T-helper 2 cell treated with Interferon-gamma antibody and Interleukin-4, amounts not matched to agents 100 ng/mL and 5 ng/mL, for 36 hours (primary cell): Measurements from ENCODE around the gene JAM3. TPM values are rescaled to one million over a fixed set of nuclear protein-coding genes. Genes with fewer than 3 reads are reported as not detected.
"Not testable (repeated sequence)": the region's sequence is repeated elsewhere in the genome, so short reads cannot be mapped to it uniquely, and the experiment has no call there.

ENCODE experiments used
- intact Hi-C: fragments of 100-400 bp; cut with micrococcal nuclease; formaldehyde crosslinking; loops from one replicate; pipeline ENCODE4 v1.15.1; 2023
- total RNA-seq: library from RNA; stranded (reverse); gene quantifications from 2 replicates; pipeline ENCODE4 v1.2.3, GENCODE V29; 2022

Gene JAM3
- total RNA-seq, 1 donor from 2014 or later = 1.7 TPM

DNA sequence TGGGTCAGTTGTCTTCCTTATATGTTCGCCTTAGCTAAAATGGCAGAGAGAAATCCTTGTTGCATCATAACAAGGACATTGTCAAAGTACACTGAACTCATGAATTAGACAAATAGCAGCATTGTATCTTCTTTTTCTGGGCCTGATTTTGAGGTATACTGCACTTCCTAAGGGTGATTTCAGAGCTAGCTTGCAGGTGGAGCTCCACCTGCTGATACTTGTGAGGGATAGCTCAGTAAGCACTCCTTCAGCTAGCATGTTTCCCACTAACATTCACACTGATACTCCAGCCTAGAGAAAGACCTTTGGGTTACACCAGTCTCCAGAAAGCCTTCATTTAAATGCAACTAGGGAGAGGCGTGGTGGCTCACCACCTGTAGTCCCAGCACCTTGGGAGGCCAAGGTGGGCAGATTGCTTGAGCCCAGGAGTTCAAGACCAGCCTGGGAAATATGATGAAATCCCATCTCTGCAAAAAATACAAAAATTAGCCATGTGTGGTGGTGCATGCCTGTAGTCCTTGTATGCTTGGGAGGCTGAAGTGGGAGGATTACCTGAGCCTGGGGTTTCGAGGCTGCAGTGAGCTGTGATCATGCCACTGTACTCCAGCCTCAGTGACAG lies 29.8 kb downstream of the JAM3 start:
- intact Hi-C loops = loop anchor here (1.0 to 2.0 kb wide), 2 partner anchors 48 to 170 kb away; no protein-coding TSS in a partner anchor

DNA sequence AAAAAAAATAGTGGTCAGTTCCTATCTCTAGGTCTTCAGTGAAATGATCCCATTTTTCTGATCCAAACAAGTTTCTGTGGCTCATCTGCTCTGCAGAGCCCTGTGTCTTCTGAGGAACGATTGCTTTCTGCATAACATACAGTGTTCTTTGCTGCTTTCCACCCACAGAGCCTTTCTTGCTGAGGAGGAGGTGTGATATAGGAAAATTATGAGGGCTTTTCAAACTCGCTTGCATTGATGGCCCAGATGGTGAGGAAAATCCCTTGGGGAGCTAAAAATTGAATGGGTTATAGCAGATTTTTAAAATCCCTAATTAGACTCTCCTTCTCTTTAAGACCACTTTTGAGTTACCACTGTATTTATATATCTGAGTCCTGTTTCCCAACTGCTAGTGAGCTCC lies 31.3 kb downstream of the JAM3 start:
- intact Hi-C loops = no loop called here

DNA sequence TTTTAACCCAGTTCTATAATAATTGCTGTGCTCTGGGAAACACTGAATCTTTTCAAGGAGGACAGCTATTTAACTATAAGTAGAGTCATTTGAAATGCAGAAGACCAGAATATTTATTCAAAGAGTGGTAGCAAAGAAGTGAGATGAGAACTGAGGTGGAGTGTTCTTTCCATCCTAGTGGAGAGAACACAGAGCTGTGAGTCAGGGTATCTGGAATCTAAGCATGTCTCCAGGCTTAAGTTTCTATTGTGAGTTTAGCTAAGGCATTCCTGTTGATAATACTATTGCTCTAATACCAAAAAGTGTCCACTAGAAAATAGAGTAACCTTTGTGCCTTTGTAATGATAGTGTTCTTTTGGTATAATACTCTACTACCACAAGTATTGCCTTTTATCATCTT lies 32.4 kb downstream of the JAM3 start:
- intact Hi-C loops = no loop called here

DNA sequence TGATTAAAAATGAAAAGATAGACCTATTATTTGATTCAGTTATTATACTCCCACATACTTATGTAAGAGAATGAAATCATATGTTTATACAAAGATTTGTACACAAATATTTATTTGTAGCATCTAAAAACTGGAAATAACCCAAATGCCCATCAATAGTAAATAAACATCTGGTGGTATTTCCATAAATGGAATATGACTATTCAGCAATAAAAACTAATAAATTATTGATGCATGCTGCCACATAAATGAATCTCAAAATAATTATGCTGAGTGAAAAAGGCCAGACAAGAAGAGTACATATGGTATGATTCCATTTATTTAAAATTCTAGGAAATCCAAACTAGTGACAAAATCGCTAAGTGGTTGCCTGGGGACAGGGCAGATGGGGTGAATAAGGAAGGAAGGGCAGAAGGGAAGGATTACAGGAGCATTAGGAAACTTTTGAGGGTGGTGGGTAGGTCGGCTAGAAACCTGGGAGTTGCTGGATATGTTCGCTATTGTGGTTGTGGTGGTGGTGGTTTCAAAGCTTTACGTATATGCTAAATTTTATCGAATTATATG lies 41.5 kb downstream of the JAM3 start:
- intact Hi-C loops = no loop called here

DNA sequence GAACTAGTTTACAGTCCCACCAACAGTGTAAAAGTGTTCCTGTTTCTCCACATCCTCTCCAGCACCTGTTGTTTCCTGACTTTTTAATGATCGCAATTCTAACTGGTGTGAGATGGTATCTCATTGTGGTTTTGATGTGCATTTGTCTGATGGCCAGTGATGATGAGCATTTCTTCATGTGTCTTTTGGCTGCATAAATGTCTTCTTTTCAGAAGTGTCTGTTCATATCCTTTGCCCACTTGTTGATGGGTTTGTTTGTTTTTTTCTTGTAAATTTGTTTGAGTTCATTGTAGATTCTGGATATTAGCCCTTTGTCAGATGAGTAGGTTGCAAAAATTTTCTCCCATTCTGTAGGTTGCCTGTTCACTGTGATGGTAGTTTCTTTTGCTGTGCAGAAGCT lies 44.9 kb downstream of the JAM3 start:
- intact Hi-C loops = not testable (repeated sequence)

DNA sequence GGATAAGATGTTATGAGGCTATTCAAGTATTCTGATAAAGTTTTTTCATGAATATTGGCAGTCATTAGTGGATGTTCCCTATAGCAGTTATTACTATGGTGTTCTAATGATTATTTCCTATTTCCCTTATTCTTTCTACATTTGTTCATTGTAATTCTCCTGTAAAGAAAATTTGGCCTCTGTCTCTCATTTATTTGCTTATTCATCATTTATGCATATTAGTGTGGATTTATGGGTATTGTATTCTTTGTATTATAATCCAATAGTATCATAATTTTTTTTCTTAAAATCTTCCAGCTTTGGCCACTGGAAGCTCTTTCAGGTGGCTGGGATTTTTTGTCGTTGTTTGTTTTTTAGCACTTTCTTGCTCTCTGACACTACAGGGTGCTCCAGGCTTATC lies 47.3 kb downstream of the JAM3 start:
- intact Hi-C loops = no loop called here

DNA sequence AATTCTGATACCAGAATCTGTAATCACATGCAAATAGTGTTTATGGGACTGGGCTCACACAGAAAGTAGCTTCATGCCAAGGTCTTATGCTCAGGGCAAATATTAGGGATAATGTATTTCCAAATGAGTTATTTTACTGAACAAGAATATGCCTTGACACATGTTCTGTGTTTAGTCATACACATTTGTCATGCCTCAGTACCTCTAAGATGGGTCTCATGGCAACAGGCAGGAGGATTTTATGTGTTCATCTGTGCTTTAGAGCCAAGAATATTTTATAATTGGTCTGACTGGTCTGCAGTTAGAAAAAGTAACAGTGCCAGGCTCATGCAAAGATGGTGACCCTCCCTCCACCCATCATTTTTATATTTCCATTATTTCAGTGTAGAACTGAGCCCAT lies 49.1 kb downstream of the JAM3 start:
- intact Hi-C loops = no loop called here

DNA sequence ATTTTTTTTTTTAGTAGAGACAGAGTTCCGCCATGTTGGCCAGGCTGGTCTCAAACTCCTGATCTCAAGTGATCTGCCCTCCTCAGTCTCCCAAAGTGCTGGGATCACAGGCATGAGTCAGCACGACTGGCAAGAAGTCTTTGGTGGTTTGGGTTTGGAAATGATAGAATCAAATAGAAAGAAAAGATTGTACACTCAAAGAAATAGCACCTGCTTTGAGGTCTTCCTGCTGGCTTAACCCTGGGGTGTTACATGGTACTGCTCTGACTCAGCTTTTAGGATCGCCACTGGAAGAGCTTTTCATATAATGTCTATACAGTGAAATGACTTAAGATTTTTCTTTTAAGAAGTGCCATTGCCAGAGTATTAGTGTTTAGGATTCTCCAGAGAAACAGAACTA lies 50.2 kb downstream of the JAM3 start:
- intact Hi-C loops = no loop called here

DNA sequence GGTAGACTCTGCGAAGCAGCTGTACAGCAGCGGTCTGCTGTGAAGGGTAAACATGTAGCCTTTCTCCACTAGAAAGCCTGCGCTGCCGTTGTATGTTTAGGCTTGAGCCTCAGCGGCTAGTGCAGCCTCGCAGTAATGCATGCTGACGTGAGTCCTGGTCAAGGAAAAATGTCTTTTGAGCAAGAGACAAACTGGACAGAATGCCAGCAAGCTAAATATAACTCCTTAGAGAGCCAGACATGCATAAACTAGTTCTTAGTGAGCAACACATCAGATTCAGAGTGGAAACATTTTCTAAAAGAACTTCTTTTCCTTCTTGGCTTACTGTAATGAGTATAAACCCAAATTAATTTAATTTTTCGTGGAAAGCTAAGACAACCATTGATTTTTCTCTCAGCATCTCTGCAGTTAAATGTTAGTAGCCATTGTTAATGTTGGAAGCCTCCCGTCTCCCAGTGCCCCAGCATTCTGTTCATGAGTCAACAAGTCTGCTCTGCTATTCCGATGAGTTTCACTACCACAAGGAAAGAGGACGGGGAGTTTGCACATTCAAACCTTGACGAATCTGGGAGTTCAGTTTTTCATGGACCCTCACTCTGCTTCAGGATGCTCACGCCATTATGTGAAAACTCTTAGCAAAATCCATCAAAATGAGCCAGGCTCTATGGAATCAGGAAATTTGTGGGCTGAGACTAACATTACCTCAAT lies 51.4 kb downstream of the JAM3 start:
- intact Hi-C loops = no loop called here

DNA sequence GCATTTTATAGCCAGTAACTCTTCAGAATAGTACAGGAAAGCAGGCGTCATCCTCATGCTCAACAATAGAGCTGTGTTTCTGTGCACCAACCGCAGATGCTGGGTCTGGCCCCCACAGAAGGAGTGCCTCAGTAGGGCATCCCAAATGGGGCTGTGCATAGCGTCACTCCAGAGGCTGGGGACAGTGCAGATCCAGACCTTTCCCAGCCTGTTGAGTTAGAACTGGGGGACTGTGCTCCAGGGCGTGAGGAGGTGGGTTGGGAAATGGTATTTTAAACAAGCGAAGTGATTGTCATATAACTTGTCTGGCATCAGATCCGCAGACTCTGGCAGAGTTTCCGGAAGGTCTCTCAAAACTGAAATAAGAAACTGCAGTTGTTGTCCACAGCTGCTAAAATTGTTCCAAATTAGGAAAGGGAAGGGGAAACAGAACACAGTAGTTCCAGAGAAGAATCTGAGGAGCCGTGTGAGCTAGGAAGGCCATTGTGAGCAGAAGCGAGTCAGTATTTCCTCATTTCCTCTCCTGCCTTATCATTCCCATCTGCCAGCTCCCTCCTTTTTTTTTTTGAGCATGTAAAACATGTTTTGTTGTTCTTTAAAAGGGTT lies 52.2 kb downstream of the JAM3 start:
- intact Hi-C loops = no loop called here

DNA sequence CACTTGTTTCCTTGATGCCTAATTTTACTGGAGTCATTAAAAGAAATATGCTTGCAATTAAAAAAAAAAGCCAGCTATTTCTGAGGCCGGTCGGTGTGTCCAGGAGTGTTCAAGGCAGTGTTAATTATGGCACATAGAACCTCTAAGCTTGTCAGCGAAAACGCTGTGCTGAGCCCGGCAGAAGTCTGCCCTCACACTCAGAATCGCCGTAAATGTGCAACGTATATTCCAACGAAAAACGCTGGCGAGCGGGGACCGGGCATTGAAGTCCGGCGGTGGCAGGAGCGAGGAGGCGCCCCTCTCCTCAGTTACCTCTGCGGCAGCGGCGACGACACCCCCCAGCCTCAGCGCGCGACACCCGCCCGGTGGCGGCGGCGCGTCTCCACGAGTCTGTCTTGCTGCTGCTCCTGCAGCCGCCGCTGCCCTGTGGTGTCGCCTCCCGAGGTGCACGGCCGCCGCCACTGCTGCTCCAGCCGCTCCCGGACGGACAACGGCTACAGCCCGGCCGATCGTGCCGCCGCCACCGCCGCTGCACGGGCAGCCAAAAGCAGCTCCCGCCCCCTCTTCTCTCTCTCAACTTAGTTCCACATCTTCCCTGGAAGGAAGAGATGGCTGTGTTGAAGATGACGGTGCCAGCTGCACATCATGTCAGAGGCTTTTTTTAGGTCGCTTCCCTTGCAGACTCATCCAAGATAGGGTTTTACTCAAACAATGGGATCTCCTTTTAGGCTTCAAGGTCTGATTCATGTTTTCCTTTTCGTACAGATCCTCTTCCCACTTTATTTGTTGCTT lies 56.0 kb downstream of the JAM3 start:
- intact Hi-C loops = no loop called here

DNA sequence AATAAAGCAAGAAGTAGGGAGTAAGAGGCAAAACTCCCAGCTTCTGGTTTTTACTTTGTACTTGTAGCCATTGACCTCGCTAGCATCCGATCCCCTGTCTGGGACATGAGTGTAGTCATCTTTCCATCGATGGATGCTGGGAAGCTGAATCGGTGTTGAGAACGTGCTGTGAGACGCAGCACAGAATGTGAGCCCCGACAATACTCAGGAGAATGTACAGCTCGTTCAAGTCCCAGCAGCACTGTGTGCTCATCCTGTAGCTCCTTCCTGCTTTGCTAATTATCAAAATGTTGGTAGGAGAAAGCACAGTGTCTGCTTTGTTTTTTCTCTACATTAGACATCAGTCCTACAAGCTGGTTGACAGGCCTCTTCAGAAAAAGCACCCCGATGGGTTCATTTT lies 56.6 kb downstream of the JAM3 start:
- intact Hi-C loops = no loop called here

DNA sequence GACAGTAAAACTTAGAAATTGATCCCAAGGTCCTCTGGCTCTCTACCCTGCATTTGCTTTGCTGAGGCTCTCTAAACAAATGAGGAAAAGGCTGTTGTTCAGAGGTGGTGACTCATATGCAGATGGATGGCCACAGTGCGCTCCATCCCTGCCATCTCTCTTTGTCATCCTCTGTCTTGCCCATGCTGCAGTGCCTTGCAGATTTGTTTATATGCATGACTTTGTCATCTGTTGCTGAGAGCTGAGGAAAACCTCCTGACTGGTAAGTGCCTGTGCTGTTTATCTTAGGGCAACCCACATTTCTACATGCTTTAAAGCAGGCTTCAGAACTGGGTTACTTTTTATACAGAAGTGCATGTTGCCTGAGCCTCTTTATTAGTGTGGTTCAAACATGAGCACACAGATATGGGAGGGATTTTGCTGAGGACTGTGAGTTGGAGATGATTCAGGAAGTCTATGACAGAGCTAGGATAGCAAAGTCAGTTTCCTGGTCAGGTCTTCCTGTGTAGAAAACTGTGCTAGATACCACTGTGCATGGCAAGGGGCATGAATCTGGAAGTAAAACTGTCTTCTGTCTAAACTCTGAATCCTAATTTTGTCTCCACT lies 57.4 kb downstream of the JAM3 start:
- intact Hi-C loops = no loop called here

DNA sequence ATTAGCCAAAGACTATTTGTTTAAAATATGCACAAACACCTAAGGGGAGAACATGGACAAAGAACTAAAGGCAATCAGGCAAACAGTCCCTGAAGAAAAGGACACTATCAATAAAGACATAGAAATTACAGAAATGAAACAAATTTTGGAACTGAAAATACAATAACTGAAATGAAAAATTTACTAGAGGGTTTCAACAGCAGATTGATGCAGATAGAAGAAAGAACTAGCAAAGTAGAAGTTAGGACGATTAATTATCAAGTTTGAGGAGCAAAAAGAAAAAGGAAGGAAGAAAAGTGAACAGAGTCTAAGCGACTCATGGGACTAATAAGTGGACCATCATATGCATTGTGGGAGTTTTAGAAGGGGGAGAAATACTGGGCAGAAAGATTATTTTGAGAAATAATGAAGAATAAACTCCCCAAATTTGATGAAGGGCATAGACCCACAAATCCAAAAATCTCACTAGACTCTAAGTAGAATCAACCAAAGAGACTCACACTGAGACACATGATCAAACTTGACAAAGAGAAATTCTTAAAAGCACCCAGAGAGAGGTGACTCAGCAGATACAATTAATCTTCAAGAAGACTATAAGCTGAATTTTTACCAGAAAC lies 62.9 kb downstream of the JAM3 start:
- intact Hi-C loops = no loop called here

DNA sequence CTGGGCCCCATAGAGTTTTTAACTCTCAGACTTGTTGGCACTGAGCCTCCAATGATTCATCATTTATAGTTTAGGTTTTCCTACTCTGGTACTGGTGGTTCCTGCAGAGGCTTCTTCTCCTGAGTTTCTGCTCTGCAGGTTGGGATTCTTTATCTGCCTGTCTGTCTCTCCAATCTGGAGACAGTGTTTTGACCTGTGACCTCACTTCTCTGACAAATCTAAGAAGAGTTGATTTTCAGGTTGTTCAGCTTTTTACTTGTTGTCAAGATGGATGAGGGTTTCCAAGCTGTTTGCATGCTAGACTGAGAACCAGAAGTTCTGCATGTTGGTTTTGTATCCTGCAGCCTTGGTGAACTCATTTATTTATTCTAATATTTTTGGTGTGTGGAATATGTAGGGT lies 63.9 kb downstream of the JAM3 start:
- intact Hi-C loops = no loop called here

DNA sequence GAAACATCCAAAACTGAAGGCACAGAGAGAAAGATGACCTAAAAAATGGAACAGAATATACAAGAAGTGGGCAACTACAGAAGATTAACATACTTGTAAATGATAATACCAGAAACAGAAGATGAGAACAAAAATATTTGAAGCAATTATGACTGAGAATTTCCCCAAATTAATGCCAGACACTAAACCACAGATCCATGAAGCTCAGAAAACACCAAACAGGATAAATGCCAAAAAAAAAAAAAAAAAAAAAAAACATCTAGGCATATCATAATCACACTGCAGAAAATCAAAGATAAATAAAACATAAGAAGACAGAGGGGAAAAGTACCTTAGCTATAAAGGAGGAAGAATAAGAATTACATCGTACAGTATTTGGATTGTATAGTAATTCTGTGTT lies 65.3 kb downstream of the JAM3 start:
- intact Hi-C loops = no loop called here

DNA sequence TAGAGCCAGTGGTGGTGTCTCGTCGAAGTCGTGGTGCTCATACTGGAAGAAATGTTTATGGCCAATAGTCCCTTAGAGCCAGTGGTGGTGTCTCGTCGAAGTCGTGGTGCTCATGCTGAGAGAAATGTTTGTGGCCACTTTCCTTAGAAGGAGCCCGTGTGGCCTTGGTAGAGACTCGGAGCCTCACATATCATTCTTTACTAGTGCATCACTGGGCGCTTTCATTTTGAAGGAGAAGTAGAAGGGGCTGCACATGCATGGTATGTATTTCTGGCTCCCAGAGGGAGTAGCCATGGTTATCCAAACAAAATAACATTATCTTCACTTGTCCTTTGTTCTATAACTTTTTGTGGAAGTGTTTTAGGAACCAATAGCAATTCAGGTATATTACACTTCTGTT lies 69.5 kb downstream of the JAM3 start:
- intact Hi-C loops = no loop called here

DNA sequence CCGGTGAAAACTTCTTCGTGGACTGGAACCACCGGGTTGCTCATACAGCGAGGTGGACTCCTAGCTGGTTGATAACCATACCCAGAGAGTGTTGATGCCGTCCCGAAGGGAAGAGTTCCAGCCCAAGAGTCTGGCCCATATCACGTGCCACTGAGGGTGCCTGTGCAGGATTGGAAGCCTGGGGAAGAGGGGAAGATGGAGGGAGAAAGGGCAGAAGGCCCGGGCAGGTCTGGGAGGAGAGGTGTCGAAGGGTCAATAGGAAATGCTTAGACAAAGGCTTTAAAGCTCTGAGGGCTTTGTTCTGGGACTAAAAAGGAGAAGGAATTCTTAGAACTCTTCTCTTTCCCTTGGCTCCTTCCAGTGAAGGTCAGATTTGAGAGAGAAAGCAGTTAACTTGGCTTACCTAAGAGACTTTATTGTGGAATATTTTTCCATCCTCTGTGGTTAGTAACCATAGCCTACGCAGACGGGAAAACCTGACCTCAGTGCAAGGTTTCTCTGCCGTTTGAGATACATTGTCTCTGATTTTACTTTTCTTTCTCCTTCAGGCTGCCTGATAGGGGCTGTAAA lies 70.5 kb downstream of the JAM3 start:
- intact Hi-C loops = loop anchor here (1.0 kb wide), 2 partner anchors 89 to 212 kb away; no protein-coding TSS in a partner anchor

DNA sequence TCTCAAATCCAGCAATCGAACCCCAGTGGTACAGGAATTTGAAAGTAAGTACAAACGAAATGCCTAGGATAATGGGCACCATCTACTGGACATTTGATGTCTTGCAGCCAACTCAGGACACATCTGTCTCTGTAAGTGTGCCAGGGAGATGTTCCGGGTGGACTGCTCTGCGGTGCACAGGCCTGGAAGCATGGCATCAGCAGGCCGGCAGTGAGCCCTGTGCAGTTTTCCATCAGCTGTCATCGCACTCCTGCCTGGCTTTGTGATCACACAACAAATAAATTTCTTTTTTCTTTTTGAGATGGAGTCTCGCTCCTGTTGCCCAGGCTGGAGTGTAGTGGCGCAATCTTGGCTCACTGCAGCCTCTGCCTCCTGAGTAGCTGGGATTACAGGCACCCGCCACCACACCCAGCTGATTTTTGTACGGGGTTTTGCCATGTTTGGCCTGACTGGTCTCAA lies 71.0 kb downstream of the JAM3 start:
- intact Hi-C loops = loop anchor here (1.0 kb wide), 2 partner anchors 90 to 213 kb away; no protein-coding TSS in a partner anchor

DNA sequence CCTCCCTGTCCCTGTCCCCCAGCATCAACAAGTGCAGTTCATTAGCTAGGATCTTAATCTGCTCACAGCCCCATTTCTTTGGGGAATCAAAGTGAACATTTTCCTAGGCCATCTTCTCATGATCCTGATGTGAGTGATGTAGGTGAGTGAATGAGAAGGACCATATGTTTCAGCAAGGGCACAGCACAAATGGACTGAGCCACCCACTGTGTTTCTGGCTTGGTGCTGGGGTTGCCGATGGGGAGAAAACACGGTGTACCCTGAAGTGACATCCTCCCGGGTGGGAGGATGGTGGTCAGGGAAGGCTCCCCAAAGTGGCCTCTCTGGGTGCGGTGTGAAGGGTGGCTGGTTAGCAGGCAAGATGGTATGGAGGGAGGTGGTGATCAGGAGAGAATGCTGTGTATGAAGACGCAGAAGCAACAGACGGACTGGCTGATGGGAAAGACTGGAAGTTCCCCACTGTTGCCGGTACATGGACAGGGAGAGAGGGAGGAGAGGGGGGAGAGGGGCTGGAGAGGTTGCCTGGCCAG lies 72.2 kb downstream of the JAM3 start:
- intact Hi-C loops = no loop called here
